Left ventricle myocardium inferior (tissue), 1 donor: ENCODE measurements around the gene STAT1. TPM values are rescaled to one million over a fixed set of nuclear protein-coding genes. Genes with fewer than 3 reads are reported as not detected.

Source experiments
- DNase-seq: peaks from one replicate; pipeline ENCODE4 v3.0.0-alpha.2; 2020
- H3K27ac ChIP-seq: fragments of 200-600 bp; replicated peaks from 2 replicates; pipeline ENCODE4 v1.8.0; 2021
- H3K27me3 ChIP-seq: fragments of 200-600 bp; 2 replicates; pipeline ENCODE4 v1.8.0; 2021; ENCODE audit warnings: low read depth
- H3K36me3 ChIP-seq: fragments of 200-600 bp; 2 replicates; pipeline ENCODE4 v1.8.0; 2021
- H3K4me1 ChIP-seq: fragments of 200-600 bp; 2 replicates; pipeline ENCODE4 v1.8.0; 2021
- H3K4me3 ChIP-seq: fragments of 200-600 bp; 2 replicates; pipeline ENCODE4 v1.8.0; 2021; ENCODE audit warnings: mild to moderate bottlenecking, moderate library complexity
- H3K9me3 ChIP-seq: fragments of 200-600 bp; replicated peaks from 2 replicates; pipeline ENCODE4 v1.8.0; 2021
- CTCF ChIP-seq: fragments of 200-600 bp; IDR thresholded peaks from 2 replicates; pipeline ENCODE4 v1.8.0; 2021; ENCODE audit warnings: antibody characterized with exemption, mild to moderate bottlenecking, borderline replicate concordance
- intact Hi-C: fragments of 100-400 bp; cut with micrococcal nuclease; formaldehyde crosslinking; loops from one replicate; pipeline ENCODE4 v1.11.0; 2022
- total RNA-seq: library from RNA; stranded (reverse); fragmentation: NEBNext Ultra II Directional; extraction: Animal tissue kit (Norgen Biotek cat#: 25700); gene quantifications from one replicate; pipeline ENCODE4 v1.2.1, GENCODE V29; 2021
- donor health status: DM: no; HTN: yes; CAD: no; lungs with severe emphysema.

The STAT1 gene
- total RNA-seq, 1 donor from 2014 or later, result 42.2 TPM

GRCh38 chr2:190974629-190975361 is 39.2 kb downstream of the STAT1 start:
- TF ChIP-seq CTCF, result no peak
- peaks cover 97% of the 10 kb centered on the region for H3K36me3 ChIP-seq
- DNase-seq, result peak; percentile 36
- H3K4me3 ChIP-seq, result no peak overlapping the region
- H3K27me3 ChIP-seq, result no peaks in the 10 kb centered on the region
- H3K27ac ChIP-seq, result peak overlapping the region; percentile 70
- intact Hi-C loops, result no loop called here
- no peaks in the 10 kb centered on the region for H3K9me3 ChIP-seq
- peaks cover 59% of the 10 kb centered on the region for H3K4me1 ChIP-seq

DNA sequence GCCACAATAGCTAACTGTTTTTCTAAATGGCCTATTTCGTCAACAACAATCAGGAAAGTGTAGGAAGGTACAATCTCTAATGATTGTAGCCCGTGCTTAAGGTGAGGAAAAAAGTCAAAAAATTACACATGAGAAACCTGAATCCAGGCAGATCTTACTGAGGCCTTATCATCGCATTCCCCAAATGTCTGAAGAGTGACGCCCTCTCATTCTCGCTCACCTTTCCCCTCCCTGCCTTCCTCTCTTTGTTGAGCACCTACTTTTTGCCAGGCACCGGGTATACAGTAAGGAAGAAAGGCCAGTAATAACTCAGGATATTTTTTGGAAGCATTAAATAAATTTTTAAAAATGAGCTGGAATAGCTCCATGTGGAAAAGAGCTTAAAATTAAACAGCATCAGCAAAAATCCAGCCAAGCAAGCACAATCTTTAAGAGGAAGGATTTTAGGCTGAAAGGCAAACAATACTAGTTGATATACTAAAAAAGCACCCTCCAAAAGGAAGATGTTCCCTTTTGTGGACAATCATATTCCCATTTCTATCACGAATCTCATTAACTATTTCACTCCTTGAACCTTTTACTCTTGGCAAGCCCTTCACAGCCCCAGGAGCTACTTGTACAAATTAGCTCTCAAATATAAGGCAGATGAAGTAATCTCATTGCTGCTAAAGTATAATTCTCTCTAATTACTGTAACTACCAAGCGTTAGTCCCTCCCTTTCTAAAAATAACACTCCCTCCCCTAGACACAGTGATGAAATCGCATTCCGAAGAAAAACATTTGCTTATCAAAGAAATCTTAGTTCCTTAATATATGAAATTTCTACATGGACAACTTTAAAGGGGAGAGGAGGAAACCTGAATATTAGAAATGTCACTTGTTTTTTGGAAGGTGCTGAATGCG is 40.0 kb downstream of the STAT1 start:
- H3K36me3 ChIP-seq, result peaks cover 98% of the 10 kb centered on the region
- H3K4me1 ChIP-seq, result peaks cover 51% of the 10 kb centered on the region
- H3K9me3 ChIP-seq, result no peaks in the 10 kb centered on the region
- H3K27ac ChIP-seq, result peak overlapping the region; percentile 70
- no peak overlapping the region for H3K4me3 ChIP-seq
- no peak for DNase-seq
- no peak for TF ChIP-seq CTCF
- H3K27me3 ChIP-seq, result no peaks in the 10 kb centered on the region
- intact Hi-C loops, result no loop called here

DNA sequence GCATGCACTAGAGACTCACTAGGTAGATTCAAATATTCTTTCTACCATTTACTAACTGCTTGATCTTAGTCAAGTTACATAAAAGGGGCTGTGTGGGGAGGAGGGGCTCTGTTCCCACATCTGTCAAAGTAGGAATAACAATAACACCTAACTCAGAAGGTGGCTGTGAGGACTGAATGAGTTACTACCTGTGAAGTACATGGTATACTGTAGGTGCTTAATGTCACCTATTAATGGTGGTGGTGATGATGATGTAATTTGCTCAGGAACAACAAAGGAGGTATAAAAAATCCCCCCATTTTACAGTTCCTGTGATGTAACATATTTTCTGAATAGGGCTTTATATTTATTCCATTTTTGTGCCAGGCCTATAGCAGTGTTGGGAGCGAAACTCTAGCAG is 40.7 kb downstream of the STAT1 start:
- intact Hi-C loops, result no loop called here
- Histone ChIP-seq H3K36me3 (peaks cover 98% of the 10 kb centered on the region), H3K27me3 (no peaks in the 10 kb centered on the region), H3K27ac (peak overlapping the region; percentile 1), H3K4me3 (no peak overlapping the region), H3K4me1 (peaks cover 44% of the 10 kb centered on the region), H3K9me3 (no peaks in the 10 kb centered on the region)
- no peak for DNase-seq
- no peak for TF ChIP-seq CTCF

GRCh38 chr2:190972846-190973245 is 41.1 kb downstream of the STAT1 start:
- Histone ChIP-seq H3K27me3 (no peaks in the 10 kb centered on the region), H3K9me3 (no peaks in the 10 kb centered on the region), H3K36me3 (peaks cover 98% of the 10 kb centered on the region), H3K4me1 (peaks cover 40% of the 10 kb centered on the region), H3K4me3 (no peak overlapping the region), H3K27ac (peak overlapping the region; percentile 1)
- intact Hi-C loops, result no loop called here
- TF ChIP-seq CTCF, result no peak
- DNase-seq, result no peak

DNA sequence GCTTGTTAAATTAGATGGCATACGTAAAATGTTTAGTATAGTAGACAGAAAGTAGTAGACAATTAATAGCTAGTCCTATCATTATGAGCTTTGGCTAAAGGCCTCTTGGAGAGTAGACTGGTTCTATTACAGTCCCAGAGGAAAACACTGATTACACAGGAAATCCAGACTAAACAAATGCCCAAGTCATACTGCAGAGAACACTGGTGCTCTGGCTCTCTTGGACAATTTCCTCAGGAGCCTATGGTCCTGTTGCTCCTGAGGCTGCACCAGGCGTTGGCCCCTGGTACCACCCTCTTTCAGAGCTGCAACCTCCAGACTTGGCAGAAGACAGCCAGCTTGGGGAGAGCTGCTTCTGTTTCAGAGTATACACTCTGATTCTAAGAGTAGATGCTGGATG is 41.8 kb downstream of the STAT1 start:
- intact Hi-C loops, result no loop called here
- H3K27me3 ChIP-seq, result no peaks in the 10 kb centered on the region
- peaks cover 36% of the 10 kb centered on the region for H3K4me1 ChIP-seq
- TF ChIP-seq CTCF, result no peak
- H3K9me3 ChIP-seq, result no peaks in the 10 kb centered on the region
- no peak overlapping the region for H3K4me3 ChIP-seq
- H3K36me3 ChIP-seq, result peaks cover 98% of the 10 kb centered on the region
- DNase-seq, result no peak
- no peak overlapping the region for H3K27ac ChIP-seq
